ENCODE results near the gene FAM3D. TPM values are rescaled to one million over a fixed set of nuclear protein-coding genes. Genes with fewer than 3 reads are reported as not detected.

Gene FAM3D
- total and polyA plus RNA-seq, 4 donors: 0.09 TPM; not detected in 3

DNA sequence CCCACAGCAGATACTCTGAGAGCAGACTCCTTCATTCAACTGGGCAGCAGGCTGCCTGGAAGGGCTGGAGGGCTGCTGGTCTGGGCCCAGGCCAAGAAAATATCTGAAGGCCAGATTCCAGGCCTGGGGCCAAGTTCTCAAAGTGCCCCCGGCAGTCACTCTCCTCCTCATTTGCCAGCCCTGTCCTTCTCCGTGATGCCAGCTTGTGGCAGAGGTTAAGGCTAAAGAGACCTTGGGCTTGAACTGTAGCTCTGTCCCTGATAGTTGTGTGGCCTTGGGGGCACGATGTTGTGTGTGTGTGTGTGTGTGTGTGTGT lies 39.0 kb downstream of the FAM3D start:
- no peak overlapping the region for H3K27ac ChIP-seq (ENCODE audit: low read depth in 1 of 2, low read length in 2 of 2)
- WGBS: 21% methylated on average over 3 of the region's 3 CpGs
- H3K4me1 ChIP-seq (ENCODE audit: control insufficient read depth in 4 of 4, insufficient read depth in 4 of 4, low read length in 3 of 4): peaks cover 18 to 37% (median 33%) of the 10 kb centered on the region in 4 donors
- no peak for DNase-seq (ENCODE audit: low spot score)
- H3K27me3 ChIP-seq (ENCODE audit: control insufficient read depth in 4 of 4, insufficient read depth in 4 of 4, low read length in 3 of 4): no peaks in the 10 kb centered on the region
- no peaks in the 10 kb centered on the region for H3K9me3 ChIP-seq (ENCODE audit: control insufficient read depth in 4 of 4, low read length in 3 of 4)
- no peak overlapping the region for H3K4me3 ChIP-seq (ENCODE audit: low read depth in 1 of 3, low read length in 3 of 3)
- TF ChIP-seq GABPA (IDR thresholded peaks at IDR 0.05 in 1 of 2, conservative IDR thresholded peaks at IDR 0.05 in 1 of 2) (no peak), NR2F2 (IDR thresholded peaks at IDR 0.05) (peak; percentile 16)
- H3K9ac ChIP-seq (ENCODE audit: low read depth in 1 of 2, low read length in 2 of 2): no peak overlapping the region
- no peaks in the 10 kb centered on the region for H3K36me3 ChIP-seq (ENCODE audit: control insufficient read depth in 4 of 4, insufficient read depth in 3 of 4, low read depth in 1 of 4, low read length in 3 of 4)

DNA sequence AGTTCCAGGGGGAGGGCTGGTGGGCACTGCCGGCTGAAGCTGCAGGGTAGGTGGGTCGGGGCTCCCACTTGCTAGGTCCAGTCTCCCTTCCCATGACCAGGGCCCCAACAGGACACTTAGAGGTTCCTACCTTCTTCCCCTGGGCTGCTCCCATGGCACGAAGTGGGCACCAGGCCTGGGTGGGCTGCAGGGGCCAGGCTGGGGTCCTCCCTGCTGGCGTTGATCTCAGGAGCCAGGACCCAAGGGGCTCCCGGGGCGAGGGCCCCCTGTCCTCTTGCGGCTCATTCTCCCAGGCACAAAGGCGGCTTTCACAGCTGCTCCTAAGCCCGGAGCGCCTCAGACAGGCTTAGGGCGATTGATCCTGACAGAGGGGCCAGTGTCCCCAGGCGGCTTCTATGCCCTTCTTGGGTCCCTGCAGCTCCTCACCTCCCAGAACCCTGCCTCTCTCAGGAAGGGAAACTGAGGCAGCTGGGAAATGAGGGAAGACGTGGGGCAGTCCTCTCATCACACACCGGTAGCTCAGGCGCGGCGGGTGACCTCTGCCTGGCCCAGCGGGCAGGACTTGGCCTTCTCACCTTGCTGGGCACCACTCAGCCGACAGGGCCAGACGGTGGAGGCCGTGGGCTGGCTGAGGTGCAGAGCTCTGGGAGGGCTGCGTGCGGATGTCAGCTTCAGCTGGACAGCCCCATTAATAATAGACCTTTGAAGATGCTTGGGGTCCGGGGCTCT lies 39.6 kb downstream of the FAM3D start:
- WGBS: 64% methylated on average over 24 of the region's 24 CpGs
- Histone ChIP-seq H3K27me3 (ENCODE audit: control insufficient read depth in 4 of 4, insufficient read depth in 4 of 4, low read length in 3 of 4) (no peaks in the 10 kb centered on the region), H3K9ac (ENCODE audit: low read depth in 1 of 2, low read length in 2 of 2) (no peak overlapping the region), H3K4me3 (ENCODE audit: low read depth in 1 of 3, low read length in 3 of 3) (no peak overlapping the region), H3K9me3 (ENCODE audit: control insufficient read depth in 4 of 4, low read length in 3 of 4) (no peaks in the 10 kb centered on the region), H3K27ac (ENCODE audit: low read depth in 1 of 2, low read length in 2 of 2) (no peak overlapping the region), H3K36me3 (ENCODE audit: control insufficient read depth in 4 of 4, insufficient read depth in 3 of 4, low read depth in 1 of 4, low read length in 3 of 4) (no peaks in the 10 kb centered on the region), H3K4me1 (ENCODE audit: control insufficient read depth in 4 of 4, insufficient read depth in 4 of 4, low read length in 3 of 4) (peaks cover 18 to 37% (median 33%) of the 10 kb centered on the region in 4 donors)
- TF ChIP-seq, protein P1, sequence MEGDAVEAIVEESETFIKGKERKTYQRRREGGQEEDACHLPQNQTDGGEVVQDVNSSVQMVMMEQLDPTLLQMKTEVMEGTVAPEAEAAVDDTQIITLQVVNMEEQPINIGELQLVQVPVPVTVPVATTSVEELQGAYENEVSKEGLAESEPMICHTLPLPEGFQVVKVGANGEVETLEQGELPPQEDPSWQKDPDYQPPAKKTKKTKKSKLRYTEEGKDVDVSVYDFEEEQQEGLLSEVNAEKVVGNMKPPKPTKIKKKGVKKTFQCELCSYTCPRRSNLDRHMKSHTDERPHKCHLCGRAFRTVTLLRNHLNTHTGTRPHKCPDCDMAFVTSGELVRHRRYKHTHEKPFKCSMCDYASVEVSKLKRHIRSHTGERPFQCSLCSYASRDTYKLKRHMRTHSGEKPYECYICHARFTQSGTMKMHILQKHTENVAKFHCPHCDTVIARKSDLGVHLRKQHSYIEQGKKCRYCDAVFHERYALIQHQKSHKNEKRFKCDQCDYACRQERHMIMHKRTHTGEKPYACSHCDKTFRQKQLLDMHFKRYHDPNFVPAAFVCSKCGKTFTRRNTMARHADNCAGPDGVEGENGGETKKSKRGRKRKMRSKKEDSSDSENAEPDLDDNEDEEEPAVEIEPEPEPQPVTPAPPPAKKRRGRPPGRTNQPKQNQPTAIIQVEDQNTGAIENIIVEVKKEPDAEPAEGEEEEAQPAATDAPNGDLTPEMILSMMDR (IDR thresholded peaks at IDR 0.05; ENCODE audit: low read depth, low read length, missing input control): no peak
- peak; percentile 29 to 64 for TF ChIP-seq RXRA (IDR thresholded peaks at IDR 0.05)
- TF ChIP-seq, protein P2, sequence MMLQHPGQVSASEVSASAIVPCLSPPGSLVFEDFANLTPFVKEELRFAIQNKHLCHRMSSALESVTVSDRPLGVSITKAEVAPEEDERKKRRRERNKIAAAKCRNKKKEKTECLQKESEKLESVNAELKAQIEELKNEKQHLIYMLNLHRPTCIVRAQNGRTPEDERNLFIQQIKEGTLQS (IDR thresholded peaks at IDR 0.05): no peak
- no peak for DNase-seq (ENCODE audit: low spot score)

DNA sequence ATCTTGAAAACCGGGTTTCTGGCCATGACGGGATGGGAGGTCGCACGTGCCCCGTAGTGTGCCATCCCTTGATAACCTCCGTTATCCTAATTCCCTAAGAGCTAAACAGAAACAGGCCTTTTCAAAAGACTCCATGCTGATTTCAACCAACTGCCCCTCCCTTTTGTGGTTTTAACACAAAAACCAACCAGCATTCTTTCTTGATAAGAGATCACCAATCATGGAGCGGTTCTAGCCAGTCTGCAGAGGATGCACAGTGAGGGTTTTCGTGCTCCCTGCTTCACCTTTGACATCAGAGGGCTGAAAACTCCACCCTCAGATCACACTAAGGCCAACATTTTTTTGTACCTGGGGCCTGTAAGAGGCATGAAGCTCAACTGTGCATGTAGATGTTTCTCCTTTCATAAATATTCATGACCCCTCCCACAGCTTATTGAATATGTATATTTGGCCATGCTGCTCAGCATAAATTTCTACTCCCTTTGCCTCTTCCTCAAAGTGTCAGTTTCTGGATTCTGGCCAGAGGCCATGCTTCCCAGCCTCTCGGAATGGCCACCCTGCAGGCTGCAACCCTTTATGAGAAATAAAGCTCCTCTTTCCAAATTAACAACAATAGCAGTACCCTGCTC lies 41.3 kb downstream of the FAM3D start:
- Histone ChIP-seq H3K27ac (ENCODE audit: low read depth in 1 of 2, low read length in 2 of 2) (no peak overlapping the region), H3K27me3 (ENCODE audit: control insufficient read depth in 4 of 4, insufficient read depth in 4 of 4, low read length in 3 of 4) (no peaks in the 10 kb centered on the region)
- TF ChIP-seq TAF1 (conservative IDR thresholded peaks at IDR 0.05): no peak
- TF ChIP-seq, protein P1 (IDR thresholded peaks at IDR 0.05; ENCODE audit: low read depth, low read length, missing input control): no peak
- no peak for TF ChIP-seq EGR1 (IDR thresholded peaks at IDR 0.05; ENCODE audit: low read depth in 2 of 2)
- TF ChIP-seq, protein P3, sequence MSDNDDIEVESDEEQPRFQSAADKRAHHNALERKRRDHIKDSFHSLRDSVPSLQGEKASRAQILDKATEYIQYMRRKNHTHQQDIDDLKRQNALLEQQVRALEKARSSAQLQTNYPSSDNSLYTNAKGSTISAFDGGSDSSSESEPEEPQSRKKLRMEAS (IDR thresholded peaks at IDR 0.05): no peak
- TF ChIP-seq RXRA (IDR thresholded peaks at IDR 0.05): no peak
- TF ChIP-seq, protein P4, sequence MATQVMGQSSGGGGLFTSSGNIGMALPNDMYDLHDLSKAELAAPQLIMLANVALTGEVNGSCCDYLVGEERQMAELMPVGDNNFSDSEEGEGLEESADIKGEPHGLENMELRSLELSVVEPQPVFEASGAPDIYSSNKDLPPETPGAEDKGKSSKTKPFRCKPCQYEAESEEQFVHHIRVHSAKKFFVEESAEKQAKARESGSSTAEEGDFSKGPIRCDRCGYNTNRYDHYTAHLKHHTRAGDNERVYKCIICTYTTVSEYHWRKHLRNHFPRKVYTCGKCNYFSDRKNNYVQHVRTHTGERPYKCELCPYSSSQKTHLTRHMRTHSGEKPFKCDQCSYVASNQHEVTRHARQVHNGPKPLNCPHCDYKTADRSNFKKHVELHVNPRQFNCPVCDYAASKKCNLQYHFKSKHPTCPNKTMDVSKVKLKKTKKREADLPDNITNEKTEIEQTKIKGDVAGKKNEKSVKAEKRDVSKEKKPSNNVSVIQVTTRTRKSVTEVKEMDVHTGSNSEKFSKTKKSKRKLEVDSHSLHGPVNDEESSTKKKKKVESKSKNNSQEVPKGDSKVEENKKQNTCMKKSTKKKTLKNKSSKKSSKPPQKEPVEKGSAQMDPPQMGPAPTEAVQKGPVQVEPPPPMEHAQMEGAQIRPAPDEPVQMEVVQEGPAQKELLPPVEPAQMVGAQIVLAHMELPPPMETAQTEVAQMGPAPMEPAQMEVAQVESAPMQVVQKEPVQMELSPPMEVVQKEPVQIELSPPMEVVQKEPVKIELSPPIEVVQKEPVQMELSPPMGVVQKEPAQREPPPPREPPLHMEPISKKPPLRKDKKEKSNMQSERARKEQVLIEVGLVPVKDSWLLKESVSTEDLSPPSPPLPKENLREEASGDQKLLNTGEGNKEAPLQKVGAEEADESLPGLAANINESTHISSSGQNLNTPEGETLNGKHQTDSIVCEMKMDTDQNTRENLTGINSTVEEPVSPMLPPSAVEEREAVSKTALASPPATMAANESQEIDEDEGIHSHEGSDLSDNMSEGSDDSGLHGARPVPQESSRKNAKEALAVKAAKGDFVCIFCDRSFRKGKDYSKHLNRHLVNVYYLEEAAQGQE (IDR thresholded peaks at IDR 0.05): no peak
- no peak for TF ChIP-seq HNF4G (IDR thresholded peaks at IDR 0.05)
- no peak for TF ChIP-seq GABPA (IDR thresholded peaks at IDR 0.05 in 1 of 2, conservative IDR thresholded peaks at IDR 0.05 in 1 of 2)
- no peak for TF ChIP-seq RAD21 (IDR thresholded peaks at IDR 0.05)

More for the DNA sequence above, 41.3 kb downstream of the FAM3D start:
- Histone ChIP-seq H3K36me3 (ENCODE audit: control insufficient read depth in 4 of 4, insufficient read depth in 3 of 4, low read depth in 1 of 4, low read length in 3 of 4) (no peaks in the 10 kb centered on the region), H3K4me3 (ENCODE audit: low read depth in 1 of 3, low read length in 3 of 3) (no peak overlapping the region), H3K9me3 (ENCODE audit: control insufficient read depth in 4 of 4, low read length in 3 of 4) (no peaks in the 10 kb centered on the region), H3K9ac (ENCODE audit: low read depth in 1 of 2, low read length in 2 of 2) (no peak overlapping the region), H3K4me1 (ENCODE audit: control insufficient read depth in 4 of 4, insufficient read depth in 4 of 4, low read length in 3 of 4) (peaks cover 18 to 37% (median 33%) of the 10 kb centered on the region in 4 donors)
- DNase-seq (ENCODE audit: low spot score): no peak
- WGBS: 94% methylated on average over 9 of the region's 9 CpGs
